Measurements from ENCODE around the gene HACD4.
"Not testable (repeated sequence)": the region's sequence is repeated elsewhere in the genome, so short reads cannot be mapped to it uniquely, and the experiment has no call there.

HACD4 gene

DNA sequence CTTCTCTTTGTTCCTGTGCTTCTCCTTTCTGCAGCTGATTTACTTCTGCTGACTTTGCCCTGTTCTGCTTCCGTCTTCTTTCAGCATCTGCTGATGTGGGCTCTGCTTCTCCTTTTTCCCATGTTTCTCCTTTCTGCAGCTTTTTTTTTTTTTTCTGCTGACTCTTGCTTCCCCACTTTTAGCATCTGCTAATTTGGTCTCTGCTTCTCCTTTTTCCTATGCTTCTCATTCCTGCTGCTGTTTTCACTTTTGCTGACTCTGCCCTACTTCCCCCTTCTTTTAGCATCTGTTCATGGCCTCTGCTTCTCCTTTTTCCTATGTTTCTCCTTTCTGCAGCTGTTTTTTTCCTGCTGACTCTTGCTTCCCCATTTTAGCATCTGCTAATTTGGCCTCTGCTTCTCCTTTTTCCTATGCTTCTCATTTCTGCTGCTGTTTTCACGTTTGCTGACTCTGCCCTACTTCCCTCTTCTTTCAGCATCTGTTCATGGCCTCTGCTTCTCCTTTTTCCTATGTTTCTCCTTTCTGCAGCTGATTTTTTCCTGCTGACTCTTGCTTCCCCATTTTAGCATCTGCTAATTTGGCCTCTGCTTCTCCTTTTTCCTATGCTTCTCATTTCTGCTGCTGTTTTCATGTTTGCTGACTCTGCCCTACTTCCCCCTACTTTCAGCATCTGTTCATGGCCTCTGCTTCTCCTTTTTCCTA, 58.0 kb downstream of the HACD4 start:
- DNase-seq (ENCODE audit: low read depth, low spot score), result not testable (repeated sequence)

DNA sequence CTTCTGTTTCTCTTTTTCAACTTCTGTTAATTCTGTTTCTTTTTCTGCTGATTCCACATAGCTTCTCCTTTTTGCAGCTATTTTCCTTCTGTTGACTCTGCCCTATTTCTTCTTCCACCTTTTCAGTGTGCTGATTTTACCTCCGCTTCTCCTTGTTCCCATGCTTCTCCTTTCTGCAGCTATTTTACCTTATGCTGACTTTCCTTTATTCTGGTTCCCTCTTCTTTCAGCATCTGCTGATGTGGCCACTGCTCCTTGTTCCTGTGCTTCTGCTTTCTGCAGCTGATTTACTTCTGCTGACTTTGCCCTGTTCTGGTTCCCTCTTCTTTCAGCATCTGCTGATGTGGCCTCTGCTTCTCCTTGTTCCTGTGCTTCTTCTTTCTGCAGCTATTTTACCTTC, 58.8 kb downstream of the HACD4 start:
- no peak for DNase-seq (ENCODE audit: low read depth, low spot score)

DNA sequence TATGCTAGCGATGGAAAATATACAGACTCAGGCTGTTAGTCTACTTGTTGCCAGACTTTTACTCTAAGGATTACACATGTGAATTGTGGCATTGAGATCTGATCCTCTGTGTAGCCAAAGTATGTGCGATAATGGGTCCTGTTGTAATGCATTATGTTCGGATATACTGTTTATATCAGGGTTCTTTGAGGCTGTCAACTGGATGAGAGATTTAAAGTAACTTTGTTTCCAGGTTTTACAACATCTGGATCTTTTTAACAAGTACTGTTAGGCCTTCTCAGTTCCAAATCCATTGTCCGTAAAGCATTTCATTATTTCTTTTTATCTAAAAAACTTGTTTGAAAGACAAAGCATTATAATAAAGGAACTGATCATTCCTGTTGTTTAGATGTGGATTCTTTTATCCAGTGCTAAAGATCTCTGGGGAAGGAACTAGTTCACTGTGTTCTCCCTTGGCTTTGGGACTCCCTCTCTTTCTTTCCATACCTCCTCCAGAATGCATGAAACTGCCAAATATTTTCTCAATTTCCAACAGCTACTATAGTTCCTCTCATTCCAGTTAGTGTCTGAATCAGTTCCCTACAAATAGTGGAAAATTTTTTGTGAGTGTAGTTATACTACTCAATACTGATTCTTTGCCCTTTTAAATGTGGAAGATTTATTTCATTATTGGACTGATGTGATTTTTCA, 68.8 kb downstream of the HACD4 start:
- no peak for DNase-seq (ENCODE audit: low read depth, low spot score)

DNA sequence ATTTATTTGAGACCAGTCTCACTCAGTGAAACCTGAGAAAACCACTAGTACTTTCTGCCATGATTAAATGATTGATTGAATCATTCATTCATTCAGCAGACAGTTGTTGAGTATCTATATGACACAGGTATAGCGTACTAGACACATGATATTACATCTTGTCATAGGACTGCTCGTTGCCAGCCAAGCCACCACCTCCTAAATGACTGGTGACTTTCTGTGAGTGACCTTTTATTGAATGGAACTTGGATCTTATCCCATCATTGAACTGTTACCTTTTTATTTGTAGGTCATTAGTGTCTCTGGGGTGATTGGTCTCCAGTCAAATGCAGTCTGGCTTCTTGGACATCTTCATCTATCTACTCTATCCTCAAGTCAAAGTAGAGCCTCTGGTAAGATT, 80.7 kb downstream of the HACD4 start:
- DNase-seq (ENCODE audit: low read depth, low spot score), result no peak
